Measurements from ENCODE around the gene YARS1. TPM values are rescaled to one million over a fixed set of nuclear protein-coding genes. Genes with fewer than 3 reads are reported as not detected.
"Not testable (repeated sequence)": the region's sequence is repeated elsewhere in the genome, so short reads cannot be mapped to it uniquely, and the experiment has no call there.

YARS1 gene
- total and polyA plus RNA-seq, 4 donors, result 20.4 to 76.1 (median 47.0) TPM

- peaks cover 0 to 3% of the 10 kb centered on the region in 2 donors for H3K4me1 ChIP-seq (ENCODE audit: control insufficient read depth in 1 of 2, insufficient read depth in 2 of 2, low read length in 2 of 2)
- H3K27ac ChIP-seq (ENCODE audit: low read depth in 1 of 2, low read length in 2 of 2), result no peak overlapping the region
- ATAC-seq (ENCODE audit: low FRiP score) (no peak), DNase-seq (no peak)
- peaks cover 2 to 7% of the 10 kb centered on the region in 2 donors for H3K36me3 ChIP-seq (ENCODE audit: control insufficient read depth in 1 of 2, insufficient read depth in 2 of 2, low read length in 1 of 2)
- WGBS, 2 donors, result 96% methylated on average over 4 of the region's 4 CpGs
- no peaks in the 10 kb centered on the region for H3K27me3 ChIP-seq (ENCODE audit: control insufficient read depth in 1 of 2, insufficient read depth in 2 of 2, low read length in 1 of 2)
- intact Hi-C loops (cut with DNase I), result no loop called here
- no peaks in the 10 kb centered on the region for H3K9me3 ChIP-seq (ENCODE audit: control insufficient read depth, low read length)
- H3K4me3 ChIP-seq (ENCODE audit: low read length in 2 of 2), result no peak overlapping the region
Observed at GRCh38 chr1:32808580-32808979, 8.6 kb downstream of the YARS1 start.

DNA sequence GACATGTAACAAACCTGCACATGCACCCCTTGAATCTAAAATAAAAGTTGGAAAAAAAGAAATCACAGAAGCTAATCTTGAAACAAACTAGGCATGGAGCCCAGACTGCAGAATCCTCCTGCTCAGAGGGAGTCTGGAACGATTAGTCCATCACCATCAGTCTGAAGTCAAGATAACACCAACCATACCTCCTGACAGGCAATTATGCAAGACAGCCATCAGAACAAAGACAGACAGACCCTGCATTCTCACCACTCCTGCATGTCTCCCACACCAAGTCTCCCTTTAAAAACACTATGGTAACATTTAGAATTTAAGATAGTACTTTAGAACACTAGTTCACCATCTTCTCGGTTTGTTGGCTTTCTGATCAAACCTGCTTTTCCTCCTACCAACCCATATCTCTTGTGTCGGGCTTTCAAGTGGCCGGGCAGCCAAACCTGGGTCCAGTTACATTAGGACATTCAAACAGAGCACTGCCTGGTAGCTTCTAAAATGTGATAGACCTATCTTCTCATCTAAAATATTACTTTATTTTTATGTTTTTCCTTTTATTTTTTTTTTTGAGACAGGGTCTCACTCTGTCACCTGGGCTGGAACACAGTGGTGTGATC lies 10.1 kb downstream of the YARS1 start:
- H3K36me3 ChIP-seq (ENCODE audit: control insufficient read depth in 1 of 2, insufficient read depth in 2 of 2, low read length in 1 of 2), result peaks cover 2 to 7% of the 10 kb centered on the region in 2 donors

GRCh38 chr1:32806290-32806689 lies 10.9 kb downstream of the YARS1 start:
- intact Hi-C loops (cut with DNase I), result no loop called here
- H3K9me3 ChIP-seq (ENCODE audit: control insufficient read depth, low read length), result no peaks in the 10 kb centered on the region
- no peaks in the 10 kb centered on the region for H3K4me1 ChIP-seq (ENCODE audit: control insufficient read depth in 1 of 2, insufficient read depth in 2 of 2, low read length in 2 of 2)
- H3K4me3 ChIP-seq (ENCODE audit: low read length in 2 of 2), result no peak overlapping the region
- 88 to 90% methylated on average over 6 of the region's 6 CpGs for WGBS, 2 donors
- no peak for DNase-seq
- H3K27ac ChIP-seq (ENCODE audit: low read depth in 1 of 2, low read length in 2 of 2), result no peak overlapping the region
- no peaks in the 10 kb centered on the region for H3K27me3 ChIP-seq (ENCODE audit: control insufficient read depth in 1 of 2, insufficient read depth in 2 of 2, low read length in 1 of 2)
- no peak for ATAC-seq (ENCODE audit: low FRiP score)
- H3K36me3 ChIP-seq (ENCODE audit: control insufficient read depth in 1 of 2, insufficient read depth in 2 of 2, low read length in 1 of 2), result peaks cover 4 to 7% of the 10 kb centered on the region in 2 donors

More for the DNA sequence above, 10.1 kb downstream of the YARS1 start:
- intact Hi-C loops (cut with DNase I), result no loop called here
- H3K4me3 ChIP-seq (ENCODE audit: low read length in 2 of 2), result no peak overlapping the region
- H3K4me1 ChIP-seq (ENCODE audit: control insufficient read depth in 1 of 2, insufficient read depth in 2 of 2, low read length in 2 of 2), result no peaks in the 10 kb centered on the region
- WGBS, 2 donors, result 59% methylated on average over 4 of the region's 4 CpGs
- H3K9me3 ChIP-seq (ENCODE audit: control insufficient read depth, low read length), result no peaks in the 10 kb centered on the region
- DNase-seq (no peak), ATAC-seq (ENCODE audit: low FRiP score) (no peak)
- H3K27me3 ChIP-seq (ENCODE audit: control insufficient read depth in 1 of 2, insufficient read depth in 2 of 2, low read length in 1 of 2), result no peaks in the 10 kb centered on the region
- H3K27ac ChIP-seq (ENCODE audit: low read depth in 1 of 2, low read length in 2 of 2), result no peak overlapping the region

- H3K27me3 ChIP-seq (ENCODE audit: control insufficient read depth in 1 of 2, insufficient read depth in 2 of 2, low read length in 1 of 2); H3K27ac ChIP-seq (ENCODE audit: low read depth in 1 of 2, low read length in 2 of 2); H3K9me3 ChIP-seq (ENCODE audit: control insufficient read depth, low read length); intact Hi-C loops (cut with DNase I); H3K36me3 ChIP-seq (ENCODE audit: control insufficient read depth in 1 of 2, insufficient read depth in 2 of 2, low read length in 1 of 2); ATAC-seq (ENCODE audit: low FRiP score); H3K4me1 ChIP-seq (ENCODE audit: control insufficient read depth in 1 of 2, insufficient read depth in 2 of 2, low read length in 2 of 2); H3K4me3 ChIP-seq (ENCODE audit: low read length in 2 of 2); DNase-seq: not testable (repeated sequence)
- 95 to 96% methylated on average over 22 to 29 of the region's 30 CpGs for WGBS, 2 donors
Observed at GRCh38 chr1:32804460-32804859, 12.7 kb downstream of the YARS1 start.

GRCh38 chr1:32801096-32801715 lies 16.0 kb downstream of the YARS1 start:
- intact Hi-C loops (cut with DNase I), result no loop called here
- ATAC-seq (ENCODE audit: low FRiP score) (no peak), DNase-seq (no peak)
- Histone ChIP-seq H3K27ac (ENCODE audit: low read depth in 1 of 2, low read length in 2 of 2) (no peak overlapping the region), H3K36me3 (ENCODE audit: control insufficient read depth in 1 of 2, insufficient read depth in 2 of 2, low read length in 1 of 2) (peaks cover 3 to 7% of the 10 kb centered on the region in 2 donors), H3K27me3 (ENCODE audit: control insufficient read depth in 1 of 2, insufficient read depth in 2 of 2, low read length in 1 of 2) (no peaks in the 10 kb centered on the region), H3K9me3 (ENCODE audit: control insufficient read depth, low read length) (no peaks in the 10 kb centered on the region), H3K4me1 (ENCODE audit: control insufficient read depth in 1 of 2, insufficient read depth in 2 of 2, low read length in 2 of 2) (no peaks in the 10 kb centered on the region), H3K4me3 (ENCODE audit: low read length in 2 of 2) (no peak overlapping the region)
- 92 to 94% methylated on average over 9 of the region's 9 CpGs for WGBS, 2 donors

DNA sequence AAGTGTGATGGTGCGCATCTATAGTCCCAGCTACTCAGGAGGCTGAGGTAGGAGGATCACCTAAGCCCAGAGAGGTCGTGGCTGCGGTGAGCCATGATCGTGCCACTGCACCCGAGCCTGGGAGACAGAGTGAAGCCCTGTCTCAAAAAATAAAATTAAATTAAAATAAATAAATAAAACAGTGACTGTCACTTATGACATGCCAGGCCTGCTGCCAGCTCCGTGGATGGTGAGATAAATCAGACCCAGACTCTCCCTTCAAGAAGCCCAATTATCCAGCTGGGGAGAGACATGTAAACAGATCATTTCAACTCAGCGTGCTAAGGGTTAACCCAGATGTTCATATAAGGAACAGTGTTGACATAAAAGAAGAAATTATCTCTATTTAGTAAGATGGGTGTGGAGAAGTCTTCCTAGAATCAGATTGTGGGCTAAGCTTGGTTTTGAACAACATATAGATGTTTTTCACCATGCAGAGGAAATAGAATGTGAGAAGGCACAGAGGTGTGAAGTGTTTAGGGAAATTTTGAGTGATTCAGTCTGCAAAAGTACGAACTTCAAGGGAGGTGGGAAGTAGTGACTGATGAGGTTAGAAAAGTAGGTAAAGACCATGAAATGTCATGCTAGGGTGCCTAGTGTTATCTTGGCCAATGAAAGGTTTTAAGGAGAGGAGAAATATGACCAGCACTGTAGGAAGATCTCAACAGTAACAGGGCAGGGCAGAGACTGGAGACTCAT lies 18.3 kb downstream of the YARS1 start:
- intact Hi-C loops (cut with DNase I), result no loop called here
- H3K9me3 ChIP-seq (ENCODE audit: control insufficient read depth, low read length), result no peaks in the 10 kb centered on the region
- no peaks in the 10 kb centered on the region for H3K27me3 ChIP-seq (ENCODE audit: control insufficient read depth in 1 of 2, insufficient read depth in 2 of 2, low read length in 1 of 2)
- H3K36me3 ChIP-seq (ENCODE audit: control insufficient read depth in 1 of 2, insufficient read depth in 2 of 2, low read length in 1 of 2), result peaks cover 3 to 7% of the 10 kb centered on the region in 2 donors
- ATAC-seq (ENCODE audit: low FRiP score) (no peak), DNase-seq (no peak)
- no peaks in the 10 kb centered on the region for H3K4me1 ChIP-seq (ENCODE audit: control insufficient read depth in 1 of 2, insufficient read depth in 2 of 2, low read length in 2 of 2)
- no peak overlapping the region for H3K27ac ChIP-seq (ENCODE audit: low read depth in 1 of 2, low read length in 2 of 2)
- no peak overlapping the region for H3K4me3 ChIP-seq (ENCODE audit: low read length in 2 of 2)
- WGBS, 2 donors, result 79 to 80% methylated on average over 8 of the region's 8 CpGs

- DNase-seq (no peak), ATAC-seq (ENCODE audit: low FRiP score) (no peak)
- WGBS, 2 donors, result 94 to 96% methylated on average over 4 of the region's 4 CpGs
- H3K27me3 ChIP-seq (ENCODE audit: control insufficient read depth in 1 of 2, insufficient read depth in 2 of 2, low read length in 1 of 2), result no peaks in the 10 kb centered on the region
- intact Hi-C loops (cut with DNase I), result no loop called here
- H3K4me1 ChIP-seq (ENCODE audit: control insufficient read depth in 1 of 2, insufficient read depth in 2 of 2, low read length in 2 of 2), result no peaks in the 10 kb centered on the region
- no peak overlapping the region for H3K4me3 ChIP-seq (ENCODE audit: low read length in 2 of 2)
- H3K9me3 ChIP-seq (ENCODE audit: control insufficient read depth, low read length), result no peaks in the 10 kb centered on the region
- no peak overlapping the region for H3K27ac ChIP-seq (ENCODE audit: low read depth in 1 of 2, low read length in 2 of 2)
- peaks cover 3 to 7% of the 10 kb centered on the region in 2 donors for H3K36me3 ChIP-seq (ENCODE audit: control insufficient read depth in 1 of 2, insufficient read depth in 2 of 2, low read length in 1 of 2)
Observed at GRCh38 chr1:32798191-32798590, 19.0 kb downstream of the YARS1 start.

DNA sequence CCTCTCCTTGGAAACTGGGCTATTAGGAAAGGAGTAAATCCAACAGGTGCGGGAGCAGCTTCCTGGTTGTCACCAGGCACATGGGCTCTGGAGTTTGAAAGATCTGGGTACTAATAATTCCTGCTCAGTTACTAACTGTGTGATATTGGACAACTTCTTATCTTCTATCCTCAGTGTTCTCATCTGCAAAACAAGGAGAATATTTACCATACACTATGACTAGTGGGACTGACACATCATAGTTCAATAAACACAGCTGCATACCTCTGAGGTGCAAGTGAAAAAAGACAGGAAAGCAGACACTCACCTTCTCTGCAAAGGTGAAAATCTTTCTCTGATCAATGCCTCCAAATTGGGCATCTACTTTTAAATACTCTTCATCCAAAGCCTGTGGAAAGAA lies 19.7 kb downstream of the YARS1 start:
- Histone ChIP-seq H3K27me3 (ENCODE audit: control insufficient read depth in 1 of 2, insufficient read depth in 2 of 2, low read length in 1 of 2) (no peaks in the 10 kb centered on the region), H3K27ac (ENCODE audit: low read depth in 1 of 2, low read length in 2 of 2) (no peak overlapping the region), H3K4me1 (ENCODE audit: control insufficient read depth in 1 of 2, insufficient read depth in 2 of 2, low read length in 2 of 2) (no peaks in the 10 kb centered on the region), H3K4me3 (ENCODE audit: low read length in 2 of 2) (no peak overlapping the region), H3K36me3 (ENCODE audit: control insufficient read depth in 1 of 2, insufficient read depth in 2 of 2, low read length in 1 of 2) (peaks cover 3 to 7% of the 10 kb centered on the region in 2 donors), H3K9me3 (ENCODE audit: control insufficient read depth, low read length) (no peaks in the 10 kb centered on the region)
- intact Hi-C loops (cut with DNase I), result no loop called here
- 91 to 100% methylated on average over 1 of the region's 1 CpG for WGBS, 2 donors
- ATAC-seq (ENCODE audit: low FRiP score) (no peak), DNase-seq (no peak)

All from aorta (tissue), 5 donors.